Measurements from ENCODE around the gene TMEM53.

DNA sequence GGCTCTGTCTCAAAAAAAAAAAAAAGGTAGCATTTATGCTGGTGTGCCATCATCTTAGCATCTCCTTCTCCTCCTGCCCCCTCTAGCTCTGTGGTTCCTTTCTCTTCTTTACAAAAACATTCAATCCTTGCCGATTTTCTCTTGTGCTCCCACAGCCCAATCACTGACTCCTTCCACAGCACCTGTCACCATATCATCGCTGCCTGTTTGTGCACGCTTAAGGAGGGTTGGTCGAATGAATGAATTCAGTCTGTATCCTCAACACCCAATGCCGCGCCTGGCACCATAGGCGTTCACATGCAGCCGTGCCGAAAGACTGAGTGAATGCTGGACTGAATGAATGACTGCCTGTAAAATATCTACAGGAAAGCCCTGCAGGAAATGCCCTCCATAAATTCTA, 48.8 kb upstream of the TMEM53 start:
- TF ChIP-seq POLR2A (IDR thresholded peaks at IDR 0.05; ENCODE audit: low read depth, low read length) (no peak), PAX5 (IDR thresholded peaks at IDR 0.05; ENCODE audit: insufficient read depth, low read length, severe bottlenecking) (no peak), SPI1 (IDR thresholded peaks at IDR 0.05; ENCODE audit: low read depth, low read length) (no peak), POLR2AphosphoS5 (IDR thresholded peaks at IDR 0.05; ENCODE audit: low read depth, low read length) (no peak)
